Activated CD4-positive, alpha-beta T cell treated with anti-CD3 and anti-CD28 coated beads, Interleukin-2, amount 50 U/mL, for 4 hours (primary cell): ENCODE measurements around the gene APBA1.
"Not testable (repeated sequence)": the region's sequence is repeated elsewhere in the genome, so short reads cannot be mapped to it uniquely, and the experiment has no call there.

ENCODE experiments used
- DNase-seq, 2 experiments: peaks; one replicate each; pipeline ENCODE4 v3.0.0-alpha.2; 2020

Gene APBA1

GRCh38 chr9:69431777-69432176 is 240.4 kb downstream of the APBA1 start:
- no peak for DNase-seq

- no peak for DNase-seq
Observed at GRCh38 chr9:69431203-69431602, 241.0 kb downstream of the APBA1 start.

DNA sequence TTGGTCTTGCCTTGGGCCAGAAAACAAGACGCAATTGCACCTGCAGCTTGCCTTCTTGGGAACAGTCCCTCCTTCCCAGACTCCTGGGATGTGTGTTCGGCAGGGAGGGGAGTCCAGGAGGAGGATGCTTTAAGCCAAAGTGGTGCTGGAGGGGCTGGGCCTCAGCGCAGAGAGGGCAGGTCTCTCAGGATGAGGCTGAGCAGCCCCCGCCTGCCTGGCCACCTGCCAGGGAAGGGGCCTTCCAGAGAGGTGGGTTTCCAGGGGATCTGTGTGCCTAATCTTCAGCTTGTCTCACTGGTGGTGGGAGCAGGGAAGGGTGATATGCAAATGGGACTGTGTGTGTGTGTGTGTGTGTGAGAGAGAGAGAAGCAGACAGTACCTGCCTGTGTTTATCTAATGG is 242.0 kb downstream of the APBA1 start:
- no peak for DNase-seq

DNA sequence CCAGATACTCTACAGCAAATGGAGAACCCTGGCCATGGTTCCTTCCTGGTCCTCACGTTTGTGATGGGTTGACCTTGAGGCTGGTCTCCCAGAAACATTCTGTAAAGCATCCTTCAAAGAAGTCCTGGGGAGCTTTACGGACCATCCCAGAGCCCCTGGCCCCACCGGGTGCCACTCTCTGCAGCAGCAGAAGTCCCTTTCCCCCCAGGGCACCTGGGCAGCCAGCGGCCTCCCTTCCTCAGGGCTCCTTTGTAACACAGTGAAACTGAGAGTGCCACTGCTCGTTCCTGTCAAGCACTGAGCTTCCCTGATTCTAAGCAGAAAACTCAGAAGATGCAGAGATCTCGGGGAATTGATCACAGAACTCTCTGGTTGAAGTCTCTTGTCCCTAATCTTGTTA is 242.9 kb downstream of the APBA1 start:
- no peak for DNase-seq

DNA sequence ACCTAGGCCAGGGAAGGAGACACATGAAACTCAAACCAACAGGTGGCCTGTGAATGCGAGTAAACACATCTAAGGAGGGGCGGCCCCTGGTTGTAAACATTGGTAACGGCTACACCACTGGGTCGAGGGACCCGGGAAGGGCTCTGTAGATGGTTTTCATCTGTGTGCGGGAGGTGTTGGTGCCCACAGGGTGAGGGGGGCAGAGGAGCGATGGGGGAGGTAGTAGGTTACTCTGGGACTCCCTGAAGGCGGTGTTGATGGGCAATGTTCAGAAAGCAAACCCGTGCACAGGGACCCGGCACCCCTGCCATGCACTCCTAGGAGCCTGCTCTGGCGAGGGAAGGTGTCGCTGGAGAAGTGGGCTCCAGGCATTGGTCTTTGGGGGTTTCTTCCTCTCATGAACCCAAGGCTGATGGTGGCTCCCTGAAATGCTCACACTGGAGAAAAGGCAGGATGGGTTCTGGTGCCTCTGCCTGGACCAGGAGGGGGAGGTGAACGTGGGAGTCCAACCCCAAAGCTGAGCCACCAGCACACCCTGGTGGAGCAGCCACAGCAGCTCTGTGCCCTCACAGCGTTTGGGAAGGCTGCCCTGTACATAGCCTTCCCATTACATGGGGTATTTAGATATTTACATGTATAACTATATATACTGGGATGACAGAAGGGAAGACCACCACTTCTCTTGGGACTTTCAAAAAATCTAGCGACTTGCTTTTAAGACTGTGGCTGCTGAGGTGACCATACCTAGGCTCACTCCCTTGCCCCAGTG is 244.0 kb downstream of the APBA1 start:
- DNase-seq: no peak

DNA sequence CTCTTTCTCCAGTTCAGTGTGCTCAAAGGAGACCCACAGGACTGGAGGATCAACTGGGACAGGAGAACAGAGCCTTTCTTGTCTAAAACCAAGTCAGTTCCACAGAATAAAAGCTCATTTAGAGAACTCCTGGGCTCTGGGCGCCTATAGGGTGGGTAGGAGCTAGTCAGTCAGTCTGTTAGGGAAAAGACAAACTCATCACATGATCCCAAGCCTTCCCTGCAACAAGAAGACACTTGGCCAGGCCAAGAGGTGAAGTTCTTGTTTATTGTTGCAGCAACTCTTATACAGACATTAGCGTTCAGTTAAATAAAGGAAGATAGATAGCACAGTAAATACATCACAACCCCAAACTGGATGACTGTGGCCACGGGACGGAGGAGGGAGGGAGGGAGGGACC is 244.9 kb downstream of the APBA1 start:
- no peak for DNase-seq

DNA sequence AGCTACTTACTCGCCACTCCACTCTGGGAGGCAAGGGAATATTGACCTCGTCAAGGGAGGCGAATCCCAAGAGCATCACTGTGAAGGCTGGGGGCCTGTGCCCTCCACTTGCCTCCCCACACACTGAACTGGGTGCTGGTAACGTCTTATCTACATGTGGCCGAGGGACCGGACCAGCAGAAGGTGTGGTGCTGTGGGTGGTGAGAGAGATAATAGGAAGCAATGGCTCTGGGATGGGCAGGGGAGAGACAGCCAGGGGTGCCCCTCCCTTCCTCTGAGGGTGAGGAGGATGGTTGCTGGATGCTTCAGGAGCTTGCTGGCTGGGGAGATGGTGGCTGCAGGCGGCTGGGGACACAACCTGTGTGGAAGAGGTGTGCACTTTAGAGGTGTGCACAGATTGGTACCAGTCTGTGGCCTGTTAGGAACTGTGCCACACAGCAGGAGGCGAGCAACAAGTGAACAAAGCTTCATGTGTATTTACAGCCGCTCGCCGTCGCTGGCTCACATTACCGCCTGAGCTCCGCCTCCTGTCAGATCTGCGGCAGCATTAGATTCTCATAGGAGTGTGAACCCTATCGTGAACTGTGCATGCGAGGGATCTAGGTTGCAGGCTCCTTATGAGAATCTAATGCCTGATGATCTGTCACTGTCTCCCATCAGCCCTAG is 246.9 kb downstream of the APBA1 start:
- no peak for DNase-seq

DNA sequence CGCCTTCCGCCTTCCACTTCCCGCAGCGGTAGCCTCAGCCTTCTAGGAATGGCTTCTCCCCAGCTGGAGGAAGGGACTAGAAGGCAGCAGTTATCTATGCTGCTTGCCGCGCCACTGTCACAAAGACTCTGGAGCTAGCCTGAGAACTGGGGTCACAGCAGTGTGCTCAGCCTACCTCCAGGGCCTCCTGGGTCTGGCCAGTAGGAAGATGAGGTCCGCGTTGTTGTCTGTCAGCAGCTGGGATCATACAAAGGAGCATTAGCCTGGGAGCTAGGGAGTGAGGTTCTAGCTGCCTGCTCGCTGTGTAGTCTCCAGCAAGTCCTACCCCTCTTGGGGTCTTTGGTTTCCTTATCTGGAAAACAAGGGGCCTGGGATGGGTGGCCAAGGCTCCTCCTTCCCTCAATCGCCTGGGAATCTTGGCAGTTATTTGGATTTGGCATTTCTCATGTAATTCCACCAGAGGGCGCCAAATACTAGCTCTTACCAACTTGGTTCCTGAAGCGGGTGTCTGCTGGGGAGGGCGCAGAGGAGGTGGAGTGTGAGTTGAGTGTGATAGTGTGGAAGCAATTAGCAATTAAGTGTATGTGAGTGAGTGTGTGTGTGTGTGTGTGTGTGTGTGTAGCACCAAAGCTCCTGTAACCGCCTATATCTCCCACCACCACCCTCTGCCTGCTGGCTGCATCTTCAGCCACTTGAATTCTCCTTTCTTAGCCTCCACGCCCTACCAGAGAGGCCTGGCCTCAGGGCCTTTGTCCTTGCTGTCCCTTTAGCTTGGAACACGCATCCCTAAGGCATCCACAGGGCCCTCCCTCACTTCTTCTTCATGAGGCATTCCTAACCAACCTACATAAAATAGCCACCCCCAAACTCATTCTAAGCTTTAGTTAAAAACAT is 250.0 kb downstream of the APBA1 start:
- DNase-seq: peak; percentile 18 to 22

DNA sequence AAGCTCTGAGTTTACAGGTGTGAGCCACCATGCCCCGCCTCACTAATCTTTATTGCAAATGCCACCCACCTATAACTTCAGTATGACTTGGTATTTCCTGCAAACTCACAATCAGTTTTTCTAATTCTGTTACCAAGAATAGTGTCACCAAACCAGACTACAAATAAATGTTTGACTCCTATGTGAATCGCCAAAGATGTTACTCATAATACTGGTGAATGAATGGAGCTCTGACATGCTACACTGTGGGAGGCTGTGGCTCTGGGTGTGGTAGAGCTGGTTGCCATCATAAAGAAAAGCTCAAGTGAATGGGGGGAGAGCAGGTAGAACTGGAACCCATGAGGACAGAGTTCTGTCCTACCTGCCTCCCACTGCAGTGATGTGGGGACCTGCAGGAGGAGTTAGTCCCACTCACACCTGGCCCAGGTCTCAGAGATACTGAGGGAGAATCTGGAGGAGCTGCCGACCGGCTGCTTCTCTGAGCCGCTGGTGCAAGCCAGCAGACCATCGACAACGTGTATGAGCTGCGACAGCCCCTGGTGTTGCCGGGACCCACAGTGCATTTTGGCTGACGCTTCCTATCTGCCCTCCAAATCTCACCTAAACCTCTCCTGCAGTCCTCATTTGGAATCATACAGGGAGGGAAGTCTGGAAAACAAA is 251.4 kb downstream of the APBA1 start:
- DNase-seq: no peak

DNA sequence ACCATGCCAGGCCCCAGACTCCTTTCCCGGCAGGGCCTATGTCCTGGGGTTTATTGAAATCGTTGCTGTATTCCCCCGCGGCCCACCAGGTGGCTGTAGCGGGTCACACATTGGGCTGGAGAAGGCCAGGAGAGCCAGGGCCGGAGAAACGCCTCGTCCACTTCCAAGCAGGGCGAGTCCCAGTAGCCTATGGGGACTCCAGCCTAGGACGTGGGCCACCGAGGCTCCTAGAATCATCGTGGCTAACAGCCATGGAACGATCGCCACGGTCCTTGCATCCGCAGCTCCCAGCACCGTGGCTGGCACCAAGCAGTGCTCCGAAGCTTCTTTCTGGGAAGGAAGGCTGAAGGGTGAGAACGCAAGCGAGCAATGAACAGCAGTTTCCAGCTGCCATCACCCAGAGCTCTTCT is 259.4 kb downstream of the APBA1 start:
- DNase-seq: no peak

DNA sequence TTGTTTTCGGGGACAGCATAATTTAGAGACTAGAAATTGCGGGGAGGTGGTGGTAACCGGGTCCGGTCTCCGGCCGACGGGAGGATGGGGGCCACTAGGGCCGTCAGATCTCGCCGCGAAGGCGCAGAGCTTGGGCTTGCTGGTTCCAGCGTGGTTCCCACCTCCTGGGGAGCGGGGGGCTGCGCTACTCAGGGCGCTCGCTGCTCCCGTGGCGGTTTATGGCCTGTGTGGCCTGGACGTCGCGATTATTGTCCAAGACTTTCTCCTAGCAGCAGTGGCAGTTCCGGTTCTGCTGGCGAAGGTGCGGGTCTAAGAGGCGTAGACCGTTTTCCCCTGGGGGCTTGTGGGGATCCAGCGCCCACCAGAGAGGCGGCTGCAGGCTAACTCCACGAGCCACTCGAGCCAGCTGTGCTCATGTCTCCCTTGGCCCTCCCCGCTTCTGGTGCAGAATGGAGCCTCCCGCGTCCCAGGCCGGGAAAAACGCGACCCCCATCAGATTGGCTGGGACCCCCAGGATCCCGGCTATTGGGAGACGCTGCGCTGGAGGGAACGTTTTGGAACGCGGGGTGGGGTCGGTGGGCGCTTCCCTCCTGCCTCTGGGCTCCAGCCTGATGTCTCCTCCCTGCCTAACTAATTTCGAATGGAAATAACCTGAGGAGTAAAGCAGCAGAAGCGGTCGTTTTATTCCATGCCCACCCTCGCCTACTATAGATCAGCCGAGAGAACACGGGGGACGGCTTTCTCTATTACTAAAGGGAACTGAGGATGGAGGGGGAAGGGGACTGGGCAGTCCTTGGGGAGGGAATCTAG is 260.0 kb downstream of the APBA1 start:
- no peak for DNase-seq

- no peak for DNase-seq
Observed at GRCh38 chr9:69411246-69411645, 260.9 kb downstream of the APBA1 start.

- DNase-seq: not testable (repeated sequence)
Observed at GRCh38 chr9:69409936-69410335, 262.2 kb downstream of the APBA1 start.

DNA sequence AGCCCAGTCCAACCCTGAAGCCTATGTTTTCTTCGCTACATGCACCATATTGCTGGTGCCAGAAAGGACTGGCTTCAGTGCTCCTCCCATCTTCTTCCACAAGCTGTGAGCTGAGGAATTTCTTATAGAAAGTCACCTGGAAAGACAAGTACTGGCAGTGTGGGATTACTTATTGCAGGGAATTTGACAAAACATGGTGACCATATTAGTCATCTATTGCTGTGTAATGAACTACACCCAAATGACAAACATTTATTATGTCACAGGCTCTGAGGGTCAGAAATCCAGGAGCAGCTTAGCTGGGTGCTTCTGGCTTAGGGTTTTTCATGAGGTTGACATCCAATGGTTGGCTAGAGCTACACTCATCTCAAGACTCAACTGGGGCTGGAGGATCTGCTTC is 271.7 kb downstream of the APBA1 start:
- no peak for DNase-seq

- DNase-seq: no peak
Observed at GRCh38 chr9:69397384-69398214, 274.6 kb downstream of the APBA1 start.

DNA sequence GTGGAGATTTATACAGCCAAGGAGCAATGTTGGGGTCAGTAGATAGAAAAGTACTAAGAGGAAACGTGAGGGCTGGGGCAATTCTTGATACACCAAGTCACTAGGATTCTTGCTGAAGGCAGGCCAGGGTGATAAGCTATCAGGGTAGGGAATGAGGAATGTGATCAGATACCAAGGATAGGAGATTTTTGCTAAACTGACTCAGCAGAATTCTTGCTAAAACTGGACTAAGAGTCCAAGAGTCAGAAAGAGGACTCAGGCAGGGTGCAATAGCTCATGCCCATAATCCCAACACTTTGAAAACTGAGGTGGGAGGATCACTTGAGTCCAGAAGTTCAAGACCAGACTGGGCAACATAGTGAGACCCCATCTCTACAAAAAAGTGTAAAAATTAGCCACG is 275.4 kb downstream of the APBA1 start:
- no peak for DNase-seq

- no peak for DNase-seq
Observed at GRCh38 chr9:69395718-69396117, 276.5 kb downstream of the APBA1 start.

- no peak for DNase-seq
Observed at GRCh38 chr9:69393425-69393824, 278.7 kb downstream of the APBA1 start.

DNA sequence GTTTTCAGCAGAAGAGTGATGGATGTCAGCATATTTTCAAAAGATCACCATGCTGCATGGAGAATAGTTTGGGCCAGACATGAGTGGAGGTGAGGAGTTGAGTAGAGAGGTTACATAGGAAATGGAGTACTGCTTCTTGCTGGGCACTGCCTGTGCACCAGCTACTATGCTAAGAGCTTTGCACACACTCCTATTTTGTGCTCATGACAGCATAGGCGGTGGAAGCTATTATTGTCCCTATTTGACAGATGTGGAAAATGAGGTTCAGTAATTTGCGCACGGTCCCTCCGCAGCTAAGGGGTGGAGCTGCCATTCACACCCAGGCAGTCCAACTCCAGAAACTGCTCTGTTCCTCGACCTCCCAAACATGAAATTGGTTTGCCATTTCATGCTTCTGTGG is 279.3 kb downstream of the APBA1 start:
- DNase-seq: no peak

GRCh38 chr9:69391946-69392345 is 280.2 kb downstream of the APBA1 start:
- DNase-seq: no peak

- no peak for DNase-seq
Observed at GRCh38 chr9:69391487-69391886, 280.7 kb downstream of the APBA1 start.
